AG08395 (cell line): ENCODE measurements around the gene KRTAP10-8.
"Not testable (repeated sequence)": the region's sequence is repeated elsewhere in the genome, so short reads cannot be mapped to it uniquely, and the experiment has no call there.

Source experiments
- DNase-seq: peaks from one replicate; pipeline ENCODE4 v3.0.0; 2012; ENCODE audit warnings: mixed read lengths, low spot score

Gene KRTAP10-8, protein sequence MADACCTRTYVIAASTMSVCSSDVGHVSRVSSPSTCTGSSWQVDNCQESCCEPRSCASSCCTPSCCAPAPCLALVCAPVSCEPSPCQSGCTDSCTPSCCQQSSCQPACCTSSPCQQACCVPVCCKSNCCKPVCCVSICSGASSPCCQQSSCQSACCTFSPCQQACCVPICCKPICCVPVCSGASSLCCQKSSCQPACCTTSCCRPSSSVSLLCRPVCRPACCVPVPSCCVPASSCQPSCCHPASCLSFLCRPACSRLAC

DNA sequence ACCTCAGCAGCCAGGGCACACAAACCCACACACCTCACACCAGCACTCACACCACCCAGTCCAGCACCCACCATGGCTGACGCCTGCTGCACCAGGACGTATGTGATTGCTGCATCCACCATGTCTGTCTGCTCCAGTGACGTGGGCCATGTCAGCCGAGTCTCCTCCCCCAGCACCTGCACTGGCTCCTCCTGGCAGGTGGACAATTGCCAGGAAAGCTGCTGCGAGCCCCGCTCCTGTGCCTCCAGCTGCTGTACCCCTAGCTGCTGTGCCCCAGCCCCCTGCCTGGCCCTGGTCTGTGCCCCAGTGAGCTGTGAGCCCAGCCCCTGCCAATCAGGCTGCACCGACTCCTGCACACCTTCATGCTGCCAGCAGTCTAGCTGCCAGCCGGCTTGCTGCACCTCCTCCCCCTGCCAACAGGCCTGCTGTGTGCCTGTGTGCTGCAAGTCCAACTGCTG is at the start of gene KRTAP10-8:
Gene KRTAP10-8, plus strand, starts transcription at position 51 of the 458 bp plus-strand sequence. Its CDS starts 22 bp downstream, at position 73.
- no peak for DNase-seq

DNA sequence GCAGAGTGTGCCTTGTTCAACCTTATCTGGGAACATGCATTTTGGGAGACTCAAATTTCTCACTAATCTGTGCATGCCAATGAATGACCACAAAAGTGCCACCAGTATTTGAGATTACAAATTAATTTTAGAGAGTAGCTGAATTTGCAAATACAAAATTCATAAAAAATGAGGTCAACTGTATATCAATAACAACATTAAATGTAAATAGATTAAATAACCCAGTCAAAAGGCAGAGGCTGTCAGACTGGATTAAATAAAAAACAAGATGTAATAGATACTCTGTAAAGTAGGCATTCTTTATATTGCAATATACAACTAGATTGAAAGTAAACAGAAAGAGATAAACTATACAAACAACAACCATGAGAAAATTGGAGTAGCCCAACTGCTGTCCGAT is 47.8 kb upstream of the KRTAP10-8 start:
- DNase-seq = no peak

DNA sequence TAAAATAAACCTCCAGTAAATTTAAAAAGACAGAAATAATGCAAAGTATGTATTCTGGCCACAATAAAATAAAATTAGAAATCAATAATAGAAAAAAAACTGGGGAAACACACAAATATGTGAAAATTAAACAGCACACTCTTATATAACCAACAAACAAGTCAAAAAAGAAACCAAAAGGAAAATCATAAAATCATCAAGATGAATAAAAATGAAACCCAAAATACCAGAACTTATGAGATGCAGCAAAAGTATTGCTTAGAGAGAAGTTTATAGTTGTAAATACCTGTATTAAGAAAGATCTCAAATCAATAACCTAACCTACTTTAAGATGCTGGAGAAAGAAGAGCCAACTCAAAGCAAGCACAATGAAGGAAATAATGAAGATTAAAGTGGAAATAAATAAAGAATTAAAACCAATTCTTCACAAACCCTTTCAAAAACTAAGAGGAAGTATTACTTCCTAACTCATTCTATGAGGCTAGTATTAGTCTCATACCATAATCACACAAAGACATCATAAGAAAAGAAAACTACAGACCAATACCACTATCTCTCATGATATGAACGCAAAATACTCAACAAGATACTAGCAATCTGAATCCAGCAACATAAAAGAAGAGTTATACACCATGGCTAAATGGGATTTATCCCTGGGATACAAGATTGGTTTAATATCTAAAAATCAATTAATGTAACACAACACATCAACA is 46.8 kb upstream of the KRTAP10-8 start:
- DNase-seq = no peak

DNA sequence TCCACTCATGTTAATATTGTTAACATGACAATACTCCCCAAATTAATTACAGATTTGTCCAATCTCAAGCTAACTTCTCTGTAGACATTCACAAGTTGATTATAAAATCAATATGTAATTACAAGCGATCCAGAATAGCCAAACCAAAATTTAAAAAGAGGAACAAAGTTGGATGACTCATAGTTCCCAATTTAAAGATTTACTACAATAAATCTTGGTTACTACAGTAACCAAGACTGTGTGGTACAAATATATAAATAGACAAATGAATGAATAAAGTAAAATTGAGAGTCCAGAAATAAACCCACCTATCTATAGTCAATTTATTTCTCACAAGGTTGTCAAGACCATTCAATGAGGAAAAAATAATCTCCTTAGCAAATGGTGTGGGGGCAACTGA is 45.5 kb upstream of the KRTAP10-8 start:
- no peak for DNase-seq

DNA sequence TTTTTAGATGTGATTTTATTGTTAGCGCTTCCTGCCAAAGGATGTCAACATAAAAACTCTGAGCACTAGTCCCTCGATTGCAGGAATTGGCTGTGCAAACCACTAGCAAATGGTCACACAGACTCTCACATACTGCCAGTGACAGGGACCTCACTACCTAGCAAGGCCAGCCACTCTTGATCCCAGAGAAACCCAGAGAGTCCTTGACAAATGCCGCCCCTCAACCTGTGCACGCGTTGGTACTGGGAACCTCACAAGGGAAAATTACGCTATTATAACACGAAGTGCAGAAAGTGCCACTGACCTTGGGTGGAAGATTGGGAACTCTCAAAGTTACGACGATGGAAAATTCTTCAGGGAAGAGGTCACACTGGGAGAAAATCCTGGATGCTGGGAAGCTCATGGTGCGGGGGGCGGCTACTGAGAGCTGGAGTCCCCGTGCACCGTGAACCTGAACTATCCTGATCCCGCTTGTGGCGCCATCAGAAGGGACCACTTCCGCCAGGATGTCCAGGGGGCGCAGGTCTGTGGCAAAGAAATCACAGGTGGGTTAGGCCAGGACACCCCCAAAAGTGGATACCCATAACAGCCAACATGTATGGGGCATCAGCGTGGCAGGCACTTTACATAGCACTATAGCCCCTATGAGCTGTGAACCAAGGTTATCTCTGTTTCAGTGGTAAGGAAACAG is 44.3 kb upstream of the KRTAP10-8 start:
- DNase-seq = no peak

DNA sequence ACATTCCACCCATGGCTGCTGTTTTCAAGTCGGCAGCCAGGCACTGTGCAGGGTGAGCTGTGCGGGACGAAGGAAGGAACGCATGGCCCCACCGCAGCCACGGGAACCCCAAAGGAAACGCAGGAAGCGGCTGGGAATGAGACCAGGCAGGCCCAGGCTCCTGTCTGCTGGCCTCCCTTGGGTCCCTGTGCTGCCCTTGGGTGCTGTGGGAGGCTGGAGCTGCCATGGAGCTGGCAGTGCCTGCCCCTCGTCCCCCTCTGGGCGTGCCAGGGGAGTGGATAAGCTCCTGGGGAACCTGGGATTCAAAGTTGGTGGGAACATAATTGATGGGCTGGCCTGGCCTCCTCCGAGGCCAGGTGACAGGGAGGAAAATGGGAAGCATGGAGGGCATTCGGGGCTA is 43.6 kb upstream of the KRTAP10-8 start:
- DNase-seq = no peak

DNA sequence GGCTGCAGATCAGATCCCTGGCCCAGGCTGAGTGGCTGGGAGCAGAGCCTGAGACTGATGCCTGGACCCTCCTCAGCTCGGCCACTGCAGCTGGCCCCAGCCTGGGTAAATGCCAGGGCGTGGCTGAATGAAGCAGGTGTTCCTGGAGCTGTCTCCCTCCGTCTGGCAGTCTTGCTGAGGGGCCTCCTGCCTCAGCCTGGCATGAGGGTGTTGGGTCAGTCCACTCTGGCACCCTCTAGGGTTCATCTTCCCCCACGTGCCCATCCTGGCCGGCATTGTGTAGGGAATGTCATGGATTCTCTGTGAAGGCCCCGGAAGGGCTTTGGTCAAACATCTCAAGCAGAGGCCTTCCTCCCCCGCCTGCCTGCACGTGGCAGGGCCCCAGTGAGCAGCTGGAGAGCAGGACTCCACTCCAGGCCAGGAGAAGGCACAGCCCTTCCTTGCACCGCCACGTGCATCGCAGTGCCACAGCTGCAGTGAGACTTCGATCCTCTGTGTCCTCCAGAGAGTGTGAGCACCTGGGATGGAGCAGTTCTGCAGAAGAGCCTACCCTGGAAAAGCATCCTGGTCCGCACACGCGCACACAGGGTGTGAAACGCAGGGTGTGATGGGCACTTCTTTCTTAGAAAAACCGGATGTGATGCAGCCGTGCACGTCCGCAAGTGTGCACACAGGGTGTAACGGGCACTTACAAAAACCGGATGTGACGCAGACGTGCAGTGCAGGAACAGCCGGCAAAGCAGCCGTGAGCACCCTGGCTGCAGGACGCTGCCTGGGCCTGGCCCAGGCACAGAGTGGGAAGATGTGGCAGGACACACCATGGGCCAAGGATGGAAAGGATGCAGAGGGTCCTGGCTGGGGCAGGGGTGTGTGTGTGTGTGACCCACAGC is 43.0 kb upstream of the KRTAP10-8 start:
- DNase-seq = no peak

DNA sequence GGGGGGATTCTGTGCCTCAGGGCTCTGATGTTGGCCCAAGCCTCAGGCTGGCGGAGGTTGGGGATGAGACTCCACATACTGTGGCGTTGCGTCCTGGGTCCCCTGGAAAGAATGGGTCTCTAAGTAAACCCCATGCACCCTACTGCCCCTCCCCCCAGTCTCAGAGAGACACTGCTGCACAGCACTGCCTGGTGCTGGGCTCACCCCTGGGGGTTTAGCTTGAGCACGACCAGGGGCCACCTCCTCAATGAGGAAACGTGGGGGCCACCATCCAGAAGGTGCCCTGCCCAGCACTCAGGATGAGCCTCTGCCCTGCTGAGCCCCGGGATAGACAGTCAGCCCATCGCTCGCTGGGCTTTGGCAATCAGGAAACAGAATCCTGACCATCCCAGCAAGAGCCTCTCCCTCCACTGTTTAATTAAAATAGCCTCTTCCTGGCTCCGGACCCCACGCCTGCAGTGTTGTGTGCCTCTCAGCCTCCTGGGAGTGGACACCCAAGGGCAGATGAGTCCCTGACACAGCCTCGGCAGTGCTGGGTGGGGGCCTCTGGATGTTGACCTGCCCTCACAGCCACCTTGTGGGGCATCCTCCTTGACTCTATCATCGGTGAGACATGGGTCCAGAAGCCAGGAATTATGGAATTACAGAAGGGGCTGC is 41.9 kb upstream of the KRTAP10-8 start:
- DNase-seq = no peak

DNA sequence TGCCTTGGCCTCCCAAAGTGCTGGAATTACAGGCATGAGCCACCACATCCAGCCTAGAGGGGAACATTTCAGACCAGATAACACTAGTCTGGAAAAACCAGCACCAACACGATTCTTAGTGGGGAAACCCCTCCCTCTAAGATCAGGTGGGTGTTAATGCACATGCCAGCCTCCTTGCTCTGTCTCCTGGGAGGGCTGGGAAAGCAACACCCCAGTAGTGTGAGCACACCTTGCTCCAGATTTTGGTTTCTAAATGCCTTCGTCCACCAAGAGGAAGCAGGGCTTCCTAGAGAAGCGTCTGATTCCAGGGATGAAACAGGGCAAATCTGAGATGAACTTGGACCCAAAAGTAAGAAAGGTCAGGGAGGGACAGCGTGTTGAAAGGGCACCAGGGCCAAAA is 40.6 kb upstream of the KRTAP10-8 start:
- no peak for DNase-seq

DNA sequence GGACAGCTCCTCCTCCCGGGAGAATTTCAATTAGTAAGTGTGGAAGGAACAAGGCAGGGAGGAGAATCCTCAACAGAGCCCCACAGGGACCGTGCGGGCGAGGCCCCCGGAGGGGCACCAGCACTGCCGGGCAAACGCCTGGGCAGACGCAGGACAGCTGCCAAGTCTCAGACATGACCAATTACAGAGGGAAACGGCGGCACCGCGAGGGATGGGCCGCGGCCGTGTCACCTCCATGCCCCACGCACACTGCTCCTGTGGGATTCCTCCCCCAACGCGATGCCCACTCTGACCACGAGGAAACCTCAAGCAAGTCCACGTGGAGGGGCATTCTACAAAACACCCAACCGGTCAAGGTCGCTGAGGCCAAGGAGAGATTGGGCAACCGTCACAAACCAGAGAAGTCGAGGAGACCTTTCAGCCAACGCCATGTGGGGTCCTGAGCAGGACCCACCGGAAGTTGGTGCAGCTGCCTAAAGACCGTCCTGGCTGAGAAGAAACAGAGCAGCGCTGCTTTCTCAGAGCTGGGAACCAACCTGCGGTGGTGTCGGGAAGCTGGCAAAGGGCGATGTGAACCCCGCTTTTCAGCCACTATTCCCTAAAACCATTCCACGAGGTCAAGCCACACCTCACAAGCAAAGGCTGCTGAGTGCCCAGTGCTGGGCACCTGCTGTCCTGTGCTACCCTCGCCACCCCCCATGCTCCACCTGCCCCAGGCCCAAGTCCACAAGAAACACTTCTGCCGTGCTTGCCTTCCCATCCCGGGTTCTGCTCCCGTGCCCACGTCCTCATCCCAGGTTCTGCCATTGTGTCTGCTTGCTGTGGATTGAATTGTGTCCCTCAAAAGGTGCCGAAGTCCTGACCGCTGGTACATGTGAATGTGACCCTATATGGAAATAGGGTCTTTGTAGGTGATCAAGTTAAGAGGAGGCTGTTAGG is 39.8 kb upstream of the KRTAP10-8 start:
- no peak for DNase-seq

DNA sequence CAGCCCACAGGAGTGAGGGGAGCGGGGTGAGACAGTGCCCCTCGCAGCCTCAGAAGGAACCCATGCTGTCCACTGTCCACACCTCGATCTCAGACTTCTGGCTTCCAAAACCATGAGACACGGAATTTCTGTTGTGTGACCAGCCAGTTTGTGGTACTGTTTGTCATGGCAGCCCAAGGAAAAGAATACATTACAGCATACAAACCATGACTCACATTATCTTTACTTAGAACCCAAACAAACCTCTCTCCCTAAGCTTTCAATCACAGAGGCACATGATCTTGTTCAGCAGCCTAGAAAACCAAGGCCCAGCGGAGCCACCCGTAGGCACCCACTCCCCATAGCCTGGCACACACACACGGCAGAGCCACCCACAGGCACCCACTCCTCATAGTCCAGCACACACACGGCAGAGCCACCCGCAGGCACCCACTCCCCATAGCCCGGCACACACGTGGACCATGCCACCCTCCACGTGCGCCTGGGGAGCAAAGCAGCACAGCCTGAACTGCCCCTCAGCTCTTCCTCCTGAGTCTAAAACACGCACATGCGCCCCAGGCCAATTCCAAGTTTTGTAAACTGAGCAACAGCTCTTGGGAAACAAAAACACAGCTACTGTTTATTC is 38.8 kb upstream of the KRTAP10-8 start:
- DNase-seq = no peak

DNA sequence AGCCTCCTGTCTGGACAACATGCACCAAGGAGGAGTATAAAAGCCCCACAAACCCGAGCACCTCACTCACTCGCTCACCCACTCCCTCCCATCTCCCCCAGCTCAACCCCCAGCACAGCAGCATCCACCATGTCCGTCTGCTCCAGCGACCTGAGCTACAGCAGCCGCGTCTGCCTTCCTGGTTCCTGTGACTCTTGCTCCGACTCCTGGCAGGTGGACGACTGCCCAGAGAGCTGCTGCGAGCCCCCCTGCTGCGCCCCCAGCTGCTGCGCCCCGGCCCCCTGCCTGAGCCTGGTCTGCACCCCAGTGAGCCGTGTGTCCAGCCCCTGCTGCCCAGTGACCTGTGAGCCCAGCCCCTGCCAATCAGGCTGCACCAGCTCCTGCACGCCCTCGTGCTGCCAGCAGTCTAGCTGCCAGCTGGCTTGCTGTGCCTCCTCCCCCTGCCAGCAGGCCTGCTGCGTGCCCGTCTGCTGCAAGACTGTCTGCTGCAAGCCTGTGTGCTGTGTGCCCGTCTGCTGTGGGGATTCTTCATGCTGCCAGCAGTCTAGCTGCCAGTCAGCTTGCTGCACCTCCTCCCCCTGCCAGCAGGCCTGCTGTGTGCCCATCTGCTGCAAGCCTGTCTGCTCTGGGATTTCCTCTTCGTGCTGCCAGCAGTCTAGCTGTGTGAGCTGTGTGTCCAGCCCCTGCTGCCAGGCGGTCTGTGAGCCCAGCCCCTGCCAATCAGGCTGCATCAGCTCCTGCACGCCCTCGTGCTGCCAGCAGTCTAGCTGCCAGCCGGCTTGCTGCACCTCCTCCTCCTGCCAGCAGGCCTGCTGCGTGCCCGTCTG is 38.0 kb upstream of the KRTAP10-8 start, which contains the start of gene KRTAP10-4:
Gene KRTAP10-4, plus strand, starts transcription at position 100 of the 827 bp plus-strand sequence. Its CDS starts 30 bp downstream, at position 130.
- not testable (repeated sequence) for DNase-seq

DNA sequence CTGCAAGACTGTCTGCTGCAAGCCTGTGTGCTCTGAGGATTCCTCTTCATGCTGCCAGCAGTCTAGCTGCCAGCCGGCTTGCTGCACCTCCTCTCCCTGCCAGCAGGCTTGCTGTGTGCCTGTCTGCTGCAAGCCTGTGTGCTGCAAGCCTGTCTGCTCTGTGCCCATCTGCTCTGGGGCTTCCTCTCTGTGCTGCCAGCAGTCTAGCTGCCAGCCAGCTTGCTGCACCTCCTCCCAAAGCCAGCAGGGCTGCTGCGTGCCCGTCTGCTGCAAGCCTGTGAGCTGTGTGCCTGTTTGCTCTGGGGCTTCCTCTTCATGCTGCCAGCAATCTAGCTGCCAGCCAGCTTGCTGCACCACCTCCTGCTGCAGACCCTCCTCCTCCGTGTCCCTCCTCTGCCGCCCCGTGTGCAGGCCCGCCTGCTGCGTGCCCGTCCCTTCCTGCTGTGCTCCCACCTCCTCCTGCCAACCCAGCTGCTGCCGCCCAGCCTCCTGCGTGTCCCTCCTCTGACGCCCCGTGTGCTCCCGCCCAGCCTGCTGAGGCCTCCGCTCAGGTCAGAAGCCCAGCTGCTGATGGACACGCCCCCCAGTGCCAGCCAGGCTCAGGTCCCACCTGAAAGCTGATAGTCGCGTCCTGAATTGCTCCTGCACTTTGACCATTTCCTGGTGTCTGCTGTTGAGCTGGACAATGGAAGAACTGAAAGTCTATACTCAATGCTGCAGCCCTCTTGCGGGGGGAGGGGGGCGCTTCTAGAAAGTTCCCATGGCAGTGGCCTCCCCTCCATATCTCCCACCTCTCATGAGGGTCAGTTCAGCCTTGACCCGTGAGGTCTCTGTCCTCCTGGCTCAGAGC is 37.2 kb upstream of the KRTAP10-8 start:
- DNase-seq = no peak

DNA sequence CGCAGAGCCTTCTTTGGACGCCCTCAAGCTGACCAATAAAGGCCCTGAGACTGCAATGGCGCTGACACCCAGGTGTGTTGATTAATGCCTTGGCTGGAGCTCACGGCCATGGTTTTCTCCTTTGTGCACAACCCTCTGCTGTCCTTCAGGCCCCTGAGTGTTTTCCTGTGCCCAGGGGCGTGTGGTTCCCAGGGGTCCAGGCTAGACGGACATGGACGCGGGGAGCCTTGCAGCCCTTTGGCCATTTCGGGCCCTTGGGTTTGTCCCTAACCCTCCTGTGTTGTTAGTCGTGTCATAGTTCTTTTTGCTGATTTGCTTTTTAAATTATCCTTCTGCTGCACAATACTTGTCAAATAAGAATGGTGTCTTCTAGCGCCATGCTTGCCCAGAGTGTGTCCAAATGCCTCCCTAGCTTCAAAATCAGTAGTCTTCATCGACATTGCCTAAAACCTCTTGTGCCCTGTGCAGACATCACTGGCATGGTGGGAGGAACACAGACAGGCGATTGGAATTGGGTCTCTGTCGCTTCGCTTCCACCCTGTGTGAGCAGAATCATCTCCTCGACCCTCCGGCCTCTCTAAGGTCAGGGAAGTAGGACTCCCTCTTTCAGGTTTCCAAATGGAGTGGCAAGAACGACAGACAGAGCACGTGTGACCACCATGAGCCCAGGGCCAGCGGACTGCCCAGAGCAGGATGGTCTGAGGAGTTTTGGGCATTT is 36.4 kb upstream of the KRTAP10-8 start:
- no peak for DNase-seq

DNA sequence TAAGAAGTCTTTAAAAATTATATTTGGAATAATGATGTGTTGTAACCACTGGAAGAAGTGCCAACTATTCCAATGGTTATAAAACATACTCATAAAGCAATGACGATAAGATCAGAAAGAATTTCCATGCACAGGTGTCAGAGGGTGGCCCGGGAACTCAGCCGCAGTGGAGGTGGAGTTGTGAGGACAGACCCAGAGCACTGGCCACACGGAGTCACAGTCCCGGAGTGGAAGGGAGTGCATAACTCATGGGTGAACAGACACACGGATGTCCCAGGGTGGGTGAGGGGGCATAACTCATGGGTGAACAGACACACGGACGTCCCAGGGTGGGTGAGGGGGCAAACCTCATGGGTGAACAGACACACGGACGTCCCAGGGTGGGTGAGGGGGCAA is 35.9 kb upstream of the KRTAP10-8 start:
- DNase-seq = no peak

DNA sequence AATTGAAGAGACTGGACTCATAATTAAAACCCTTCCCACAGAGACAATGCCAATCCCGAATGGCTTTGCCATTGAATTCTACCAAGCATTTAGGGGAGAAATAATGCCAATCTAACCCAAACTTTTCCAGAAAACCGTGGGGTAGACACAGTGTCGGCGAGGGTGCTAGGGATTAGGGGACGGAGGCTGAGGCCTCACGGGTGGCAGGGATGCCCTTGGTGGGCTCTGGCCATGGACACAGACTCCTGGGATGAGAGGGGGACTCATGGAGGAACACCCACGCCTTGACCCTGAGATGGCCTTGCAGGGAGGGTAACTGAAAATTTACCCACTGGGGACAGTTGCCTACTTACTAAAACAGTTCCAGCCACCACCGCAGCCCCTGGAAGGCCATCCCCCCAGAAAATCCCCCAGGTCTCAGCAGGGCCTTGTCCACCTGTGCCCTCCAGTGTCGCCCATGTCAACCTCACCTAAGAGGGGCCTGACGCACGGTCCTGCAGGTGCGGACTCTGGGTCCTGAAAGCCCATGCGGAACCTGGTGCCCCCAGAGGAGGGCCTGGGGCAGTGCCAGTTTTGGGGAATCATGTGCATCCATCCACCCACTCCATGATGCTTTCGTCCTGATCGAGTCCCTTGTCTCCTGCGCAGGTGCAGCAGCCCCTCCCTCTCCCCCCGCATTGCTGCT is 33.4 kb upstream of the KRTAP10-8 start:
- no peak for DNase-seq
